ENCODE data around the gene ZBTB12.
"Not testable (repeated sequence)": the region's sequence is repeated elsewhere in the genome, so short reads cannot be mapped to it uniquely, and the experiment has no call there.

ZBTB12 gene

DNA sequence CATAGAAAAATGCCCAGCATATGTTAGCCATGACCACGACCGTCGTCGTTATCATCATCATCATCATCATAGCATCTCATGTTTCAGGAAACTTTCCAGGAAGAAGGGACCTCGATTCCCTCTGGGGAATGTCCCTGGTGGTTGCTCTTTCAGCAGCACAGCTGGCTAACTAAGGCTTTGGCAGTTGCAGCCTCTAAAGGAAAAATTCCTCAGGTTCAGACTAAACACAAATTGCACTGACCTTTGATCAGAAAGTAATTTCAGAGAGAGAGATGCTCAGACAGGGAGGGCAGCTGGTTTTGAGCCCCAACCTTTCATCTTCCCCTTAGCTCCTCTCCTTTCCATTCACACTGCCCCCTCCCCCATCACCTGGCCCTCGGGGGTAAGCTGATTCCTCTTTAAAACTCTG lies 38.4 kb upstream of the ZBTB12 start:
- TF ChIP-seq, protein P1, sequence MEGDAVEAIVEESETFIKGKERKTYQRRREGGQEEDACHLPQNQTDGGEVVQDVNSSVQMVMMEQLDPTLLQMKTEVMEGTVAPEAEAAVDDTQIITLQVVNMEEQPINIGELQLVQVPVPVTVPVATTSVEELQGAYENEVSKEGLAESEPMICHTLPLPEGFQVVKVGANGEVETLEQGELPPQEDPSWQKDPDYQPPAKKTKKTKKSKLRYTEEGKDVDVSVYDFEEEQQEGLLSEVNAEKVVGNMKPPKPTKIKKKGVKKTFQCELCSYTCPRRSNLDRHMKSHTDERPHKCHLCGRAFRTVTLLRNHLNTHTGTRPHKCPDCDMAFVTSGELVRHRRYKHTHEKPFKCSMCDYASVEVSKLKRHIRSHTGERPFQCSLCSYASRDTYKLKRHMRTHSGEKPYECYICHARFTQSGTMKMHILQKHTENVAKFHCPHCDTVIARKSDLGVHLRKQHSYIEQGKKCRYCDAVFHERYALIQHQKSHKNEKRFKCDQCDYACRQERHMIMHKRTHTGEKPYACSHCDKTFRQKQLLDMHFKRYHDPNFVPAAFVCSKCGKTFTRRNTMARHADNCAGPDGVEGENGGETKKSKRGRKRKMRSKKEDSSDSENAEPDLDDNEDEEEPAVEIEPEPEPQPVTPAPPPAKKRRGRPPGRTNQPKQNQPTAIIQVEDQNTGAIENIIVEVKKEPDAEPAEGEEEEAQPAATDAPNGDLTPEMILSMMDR (IDR thresholded peaks at IDR 0.05): no peak
- Mint-ChIP-seq H3K36me3 (ENCODE audit: low read depth) (no peaks in the 10 kb centered on the region), H3K4me3 (no peak overlapping the region), H3K27me3 (ENCODE audit: low read depth, poor library complexity) (peaks cover 17% of the 10 kb centered on the region), H3K4me1 (peaks cover 22% of the 10 kb centered on the region), H3K27ac (no peak overlapping the region), H3K9me3 (no peaks in the 10 kb centered on the region)
- no peak for DNase-seq

DNA sequence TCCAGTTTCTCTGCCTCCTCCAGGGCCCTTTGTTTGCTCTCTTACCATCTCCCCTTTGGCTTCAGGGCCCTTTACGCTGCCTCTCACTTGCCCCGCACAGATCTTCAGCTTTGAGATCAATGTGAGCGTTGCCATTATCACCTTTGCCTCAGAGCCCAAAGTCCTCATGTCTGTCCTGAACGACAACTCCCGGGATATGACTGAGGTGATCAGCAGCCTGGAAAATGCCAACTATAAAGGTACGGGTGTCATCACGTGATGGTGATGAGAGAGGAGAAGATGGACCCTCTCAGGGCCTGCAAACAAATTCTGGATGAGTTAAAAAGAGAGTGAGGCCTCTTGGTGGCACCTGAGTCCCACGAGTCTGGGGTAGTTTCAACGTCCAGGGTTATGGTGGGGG lies 33.9 kb upstream of the ZBTB12 start:
- no peak for DNase-seq
- TF ChIP-seq, protein P1 (IDR thresholded peaks at IDR 0.05): no peak

DNA sequence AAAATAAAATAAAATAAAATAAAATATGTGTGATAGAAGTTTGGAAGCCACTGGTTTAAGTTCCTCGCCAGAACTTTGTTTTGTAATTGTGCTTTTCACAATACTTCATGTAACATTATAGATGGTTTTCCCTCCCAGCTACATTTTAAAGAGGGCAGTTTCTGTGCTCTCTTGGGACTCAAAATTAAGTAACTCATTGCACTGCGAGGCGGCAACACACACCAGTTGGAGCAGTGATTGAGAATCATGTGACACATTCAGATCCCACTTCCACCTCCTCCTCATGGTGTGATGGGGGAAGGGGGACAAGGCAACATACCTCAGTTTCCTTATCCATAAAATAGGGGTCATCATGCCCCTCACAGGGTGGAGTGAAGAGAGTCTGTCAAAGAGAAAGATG lies 33.1 kb upstream of the ZBTB12 start:
- no peak overlapping the region for H3K27ac Mint-ChIP-seq

More for the DNA sequence above, 33.9 kb upstream of the ZBTB12 start:
- Mint-ChIP-seq H3K9me3 (peaks cover 12% of the 10 kb centered on the region), H3K4me1 (peaks cover 9% of the 10 kb centered on the region), H3K27me3 (ENCODE audit: low read depth, poor library complexity) (peaks cover 11% of the 10 kb centered on the region), H3K27ac (no peak overlapping the region), H3K4me3 (no peak overlapping the region), H3K36me3 (ENCODE audit: low read depth) (no peaks in the 10 kb centered on the region)

GRCh38 chr6:31933537-31933936 lies 31.7 kb upstream of the ZBTB12 start:
- H3K27ac Mint-ChIP-seq: no peak overlapping the region
- H3K4me3 Mint-ChIP-seq: no peak overlapping the region
- H3K4me1 Mint-ChIP-seq: no peaks in the 10 kb centered on the region
- no peaks in the 10 kb centered on the region for H3K36me3 Mint-ChIP-seq (ENCODE audit: low read depth)
- H3K27me3 Mint-ChIP-seq (ENCODE audit: low read depth, poor library complexity): peaks cover 12% of the 10 kb centered on the region
- no peak for DNase-seq
- peaks cover 14% of the 10 kb centered on the region for H3K9me3 Mint-ChIP-seq
- TF ChIP-seq, protein P1 (IDR thresholded peaks at IDR 0.05): no peak

More for the DNA sequence above, 33.1 kb upstream of the ZBTB12 start:
- H3K4me1 Mint-ChIP-seq: peaks cover under 1% of the 10 kb centered on the region
- H3K4me3 Mint-ChIP-seq: no peak overlapping the region
- peaks cover 11% of the 10 kb centered on the region for H3K27me3 Mint-ChIP-seq (ENCODE audit: low read depth, poor library complexity)
- no peak for DNase-seq
- no peaks in the 10 kb centered on the region for H3K36me3 Mint-ChIP-seq (ENCODE audit: low read depth)
- H3K9me3 Mint-ChIP-seq: peaks cover 14% of the 10 kb centered on the region
- TF ChIP-seq, protein P1 (IDR thresholded peaks at IDR 0.05): no peak

DNA sequence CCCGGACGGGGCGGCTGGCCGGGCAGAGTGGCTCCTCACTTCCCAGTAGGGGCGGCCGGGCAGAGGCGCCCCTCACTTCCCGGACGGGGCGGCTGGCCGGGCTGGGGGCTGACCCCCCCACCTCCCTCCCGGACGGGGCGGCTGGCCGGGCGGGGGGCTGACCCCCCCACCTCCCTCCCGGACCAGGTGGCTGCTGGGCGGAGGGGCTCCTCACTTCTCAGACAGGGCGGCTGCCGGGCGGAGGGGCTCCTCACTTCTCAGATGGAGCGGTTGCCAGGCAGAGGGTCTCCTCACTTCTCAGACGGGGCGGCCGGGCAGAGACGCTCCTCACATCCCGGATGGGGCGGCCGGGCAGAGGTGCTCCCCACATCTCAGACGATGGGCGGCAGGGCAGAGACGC lies 30.3 kb upstream of the ZBTB12 start:
- H3K4me3 Mint-ChIP-seq; H3K27ac Mint-ChIP-seq; H3K36me3 Mint-ChIP-seq (ENCODE audit: low read depth); DNase-seq: not testable (repeated sequence)
- Mint-ChIP-seq H3K27me3 (ENCODE audit: low read depth, poor library complexity) (peaks cover 13% of the 10 kb centered on the region), H3K9me3 (peaks cover 14% of the 10 kb centered on the region), H3K4me1 (peaks cover 11% of the 10 kb centered on the region)

DNA sequence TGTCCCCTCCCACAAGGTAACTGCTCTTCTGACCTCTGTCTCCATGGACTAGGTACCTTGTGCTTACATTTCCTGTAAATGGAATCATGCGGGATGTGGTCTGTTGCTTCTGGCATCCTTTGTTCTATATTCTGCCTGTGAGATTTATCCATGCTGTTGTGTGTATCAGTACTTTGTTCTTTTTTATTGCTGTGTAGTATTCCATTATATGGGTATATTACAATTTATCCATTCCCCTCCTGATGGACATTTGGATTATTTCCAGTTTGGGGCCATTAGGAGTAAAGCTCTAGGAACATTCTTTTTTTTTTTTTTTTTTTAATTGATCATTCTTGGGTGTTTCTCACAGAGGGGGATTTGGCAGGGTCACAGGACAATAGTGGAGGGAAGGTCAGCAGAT lies 29.1 kb upstream of the ZBTB12 start:
- DNase-seq: no peak
- no peak overlapping the region for H3K27ac Mint-ChIP-seq
- H3K4me3 Mint-ChIP-seq: no peak overlapping the region
- H3K36me3 Mint-ChIP-seq (ENCODE audit: low read depth): no peaks in the 10 kb centered on the region
- peaks cover 14% of the 10 kb centered on the region for H3K9me3 Mint-ChIP-seq
- peaks cover 11% of the 10 kb centered on the region for H3K4me1 Mint-ChIP-seq
- H3K27me3 Mint-ChIP-seq (ENCODE audit: low read depth, poor library complexity): peaks cover 6% of the 10 kb centered on the region
- TF ChIP-seq, protein P1 (IDR thresholded peaks at IDR 0.05): no peak
